KG1 (cell line): ENCODE results near the gene ABCD4.

ENCODE experiments used
- DNase-seq: peaks from one replicate; lab custom pipeline; 2025; lab: John Stamatoyannopoulos, UW

The ABCD4 gene

GRCh38 chr14:74259513-74259912 is 43.2 kb downstream of the ABCD4 start:
- DNase-seq = no peak

- DNase-seq = no peak
Observed at GRCh38 chr14:74258764-74259035, 44.0 kb downstream of the ABCD4 start.

- no peak for DNase-seq
Observed at GRCh38 chr14:74257941-74258763, 44.6 kb downstream of the ABCD4 start.

GRCh38 chr14:74257078-74257940 is 45.4 kb downstream of the ABCD4 start:
- DNase-seq = no peak

GRCh38 chr14:74255281-74255680 is 47.5 kb downstream of the ABCD4 start:
- DNase-seq = no peak

GRCh38 chr14:74249433-74250375 is 53.0 kb downstream of the ABCD4 start:
- no peak for DNase-seq

- DNase-seq = no peak
Observed at GRCh38 chr14:74248017-74248416, 54.7 kb downstream of the ABCD4 start.

- no peak for DNase-seq
Observed at GRCh38 chr14:74246542-74246941, 56.2 kb downstream of the ABCD4 start.

GRCh38 chr14:74245292-74245691 is 57.4 kb downstream of the ABCD4 start:
- no peak for DNase-seq

GRCh38 chr14:74244115-74244514 is 58.6 kb downstream of the ABCD4 start:
- DNase-seq = no peak

- DNase-seq = no peak
Observed at GRCh38 chr14:74243051-74243450, 59.7 kb downstream of the ABCD4 start.

- no peak for DNase-seq
Observed at GRCh38 chr14:74242780-74243042, 60.0 kb downstream of the ABCD4 start.

- DNase-seq = no peak
Observed at GRCh38 chr14:74242021-74242779, 60.5 kb downstream of the ABCD4 start.

GRCh38 chr14:74241652-74242017 is 61.1 kb downstream of the ABCD4 start:
- DNase-seq = no peak

GRCh38 chr14:74240794-74241651 is 61.7 kb downstream of the ABCD4 start:
- no peak for DNase-seq

- DNase-seq = no peak
Observed at GRCh38 chr14:74239848-74240793, 62.6 kb downstream of the ABCD4 start.

GRCh38 chr14:74238974-74239847 is 63.5 kb downstream of the ABCD4 start, which contains the start of gene VSX2:
VSX2 (plus strand) TSS chr14:74239449; CDS start chr14:74239562, 113 bp downstream.
- no peak for DNase-seq

- DNase-seq = no peak
Observed at GRCh38 chr14:74237441-74237840, 65.3 kb downstream of the ABCD4 start.
